ENCODE results near the gene MRPL20. TPM values are rescaled to one million over a fixed set of nuclear protein-coding genes. Genes with fewer than 3 reads are reported as not detected.
"Not testable (repeated sequence)": the region's sequence is repeated elsewhere in the genome, so short reads cannot be mapped to it uniquely, and the experiment has no call there.

MRPL20 gene
- total RNA-seq, 1 experiment from 2014 or later = 110 TPM

GRCh38 chr1:1385931-1386330 lies 21.2 kb downstream of the MRPL20 start:
- Histone ChIP-seq H3K27me3 (replicated peaks; ENCODE audit: control insufficient read depth, insufficient read depth, low read length) (no peaks in the 10 kb centered on the region), H3K4me1 (no peaks in the 10 kb centered on the region), H3K4me3 (ENCODE audit: low read depth, low read length) (no peak overlapping the region), H3K36me3 (ENCODE audit: control insufficient read depth, insufficient read depth, low read length) (peaks cover 2% of the 10 kb centered on the region), H3K9me3 (no peaks in the 10 kb centered on the region)
- Mint-ChIP-seq H3K9me3 (ENCODE audit: unreplicated experiment) (peaks cover 8% of the 10 kb centered on the region), H3K4me1 (ENCODE audit: low read depth, unreplicated experiment) (no peaks in the 10 kb centered on the region), H3K27me3 (ENCODE audit: insufficient read depth, unreplicated experiment) (no peaks in the 10 kb centered on the region), H3K36me3 (ENCODE audit: insufficient read depth, unreplicated experiment) (peaks cover 66% of the 10 kb centered on the region), H3K4me3 (ENCODE audit: unreplicated experiment) (no peak overlapping the region), H3K27ac (ENCODE audit: unreplicated experiment) (no peak overlapping the region)
- ChIA-PET CTCF (no interaction called here), POLR2A (no interaction called here)
- no TSS peak for BruUV-seq (replicated peaks)
- intact Hi-C loops (cut with micrococcal nuclease; ENCODE audit: unreplicated experiment) = no loop called here
- no peak for DNase-seq
- TF ChIP-seq, protein P1, sequence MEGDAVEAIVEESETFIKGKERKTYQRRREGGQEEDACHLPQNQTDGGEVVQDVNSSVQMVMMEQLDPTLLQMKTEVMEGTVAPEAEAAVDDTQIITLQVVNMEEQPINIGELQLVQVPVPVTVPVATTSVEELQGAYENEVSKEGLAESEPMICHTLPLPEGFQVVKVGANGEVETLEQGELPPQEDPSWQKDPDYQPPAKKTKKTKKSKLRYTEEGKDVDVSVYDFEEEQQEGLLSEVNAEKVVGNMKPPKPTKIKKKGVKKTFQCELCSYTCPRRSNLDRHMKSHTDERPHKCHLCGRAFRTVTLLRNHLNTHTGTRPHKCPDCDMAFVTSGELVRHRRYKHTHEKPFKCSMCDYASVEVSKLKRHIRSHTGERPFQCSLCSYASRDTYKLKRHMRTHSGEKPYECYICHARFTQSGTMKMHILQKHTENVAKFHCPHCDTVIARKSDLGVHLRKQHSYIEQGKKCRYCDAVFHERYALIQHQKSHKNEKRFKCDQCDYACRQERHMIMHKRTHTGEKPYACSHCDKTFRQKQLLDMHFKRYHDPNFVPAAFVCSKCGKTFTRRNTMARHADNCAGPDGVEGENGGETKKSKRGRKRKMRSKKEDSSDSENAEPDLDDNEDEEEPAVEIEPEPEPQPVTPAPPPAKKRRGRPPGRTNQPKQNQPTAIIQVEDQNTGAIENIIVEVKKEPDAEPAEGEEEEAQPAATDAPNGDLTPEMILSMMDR (IDR thresholded peaks at IDR 0.05; ENCODE audit: insufficient read depth in 1 of 2, low read depth in 1 of 2, low read length in 1 of 2, severe bottlenecking in 1 of 2, unreplicated experiment in 1 of 2) = no peak

- intact Hi-C loops (cut with micrococcal nuclease; ENCODE audit: unreplicated experiment); H3K4me1 ChIP-seq; CTCF ChIA-PET; H3K9me3 Mint-ChIP-seq (ENCODE audit: unreplicated experiment); POLR2A ChIA-PET; H3K4me3 ChIP-seq (ENCODE audit: low read depth, low read length); H3K27me3 Mint-ChIP-seq (ENCODE audit: insufficient read depth, unreplicated experiment); BruUV-seq (replicated peaks); H3K9me3 ChIP-seq; H3K4me1 Mint-ChIP-seq (ENCODE audit: low read depth, unreplicated experiment); H3K4me3 Mint-ChIP-seq (ENCODE audit: unreplicated experiment); DNase-seq; H3K27me3 ChIP-seq (replicated peaks; ENCODE audit: control insufficient read depth, insufficient read depth, low read length); H3K36me3 ChIP-seq (ENCODE audit: control insufficient read depth, insufficient read depth, low read length); H3K27ac Mint-ChIP-seq (ENCODE audit: unreplicated experiment): not testable (repeated sequence)
- peaks cover 60% of the 10 kb centered on the region for H3K36me3 Mint-ChIP-seq (ENCODE audit: insufficient read depth, unreplicated experiment)
These were observed 21.8 kb downstream of the MRPL20 start for GRCh38 chr1:1385339-1385738.

GRCh38 chr1:1381294-1381693 lies 25.8 kb downstream of the MRPL20 start:
- TF ChIP-seq, protein P1 (IDR thresholded peaks at IDR 0.05; ENCODE audit: insufficient read depth in 1 of 2, low read depth in 1 of 2, low read length in 1 of 2, severe bottlenecking in 1 of 2, unreplicated experiment in 1 of 2) = no peak
- Histone ChIP-seq H3K4me3 (ENCODE audit: low read depth, low read length) (no peak overlapping the region), H3K4me1 (no peaks in the 10 kb centered on the region), H3K9me3 (no peaks in the 10 kb centered on the region), H3K27me3 (replicated peaks; ENCODE audit: control insufficient read depth, insufficient read depth, low read length) (no peaks in the 10 kb centered on the region), H3K36me3 (ENCODE audit: control insufficient read depth, insufficient read depth, low read length) (peaks cover 2% of the 10 kb centered on the region; the same call in 1 of the 2 replicates)
- Mint-ChIP-seq H3K36me3 (ENCODE audit: insufficient read depth, unreplicated experiment) (peaks cover 19% of the 10 kb centered on the region), H3K27me3 (ENCODE audit: insufficient read depth, unreplicated experiment) (no peaks in the 10 kb centered on the region), H3K27ac (ENCODE audit: unreplicated experiment) (no peak overlapping the region), H3K4me3 (ENCODE audit: unreplicated experiment) (no peak overlapping the region), H3K9me3 (ENCODE audit: unreplicated experiment) (peaks cover 8% of the 10 kb centered on the region), H3K4me1 (ENCODE audit: low read depth, unreplicated experiment) (no peaks in the 10 kb centered on the region)
- CTCF ChIA-PET = no interaction called here
- intact Hi-C loops (cut with micrococcal nuclease; ENCODE audit: unreplicated experiment) = no loop called here
- no TSS peak for BruUV-seq (replicated peaks)
- POLR2A ChIA-PET = no interaction called here
- no peak for DNase-seq

- CTCF ChIA-PET = no interaction called here
- POLR2A ChIA-PET = no interaction called here
- no peak overlapping the region for H3K4me3 ChIP-seq (ENCODE audit: low read depth, low read length)
- H3K9me3 ChIP-seq = no peaks in the 10 kb centered on the region
- H3K27ac Mint-ChIP-seq (ENCODE audit: unreplicated experiment) = no peak overlapping the region
- no peaks in the 10 kb centered on the region for H3K27me3 ChIP-seq (replicated peaks; ENCODE audit: control insufficient read depth, insufficient read depth, low read length)
- no peaks in the 10 kb centered on the region for H3K4me1 Mint-ChIP-seq (ENCODE audit: low read depth, unreplicated experiment)
- H3K27me3 Mint-ChIP-seq (ENCODE audit: insufficient read depth, unreplicated experiment) = no peaks in the 10 kb centered on the region
- intact Hi-C loops (cut with micrococcal nuclease; ENCODE audit: unreplicated experiment) = no loop called here
- no peak overlapping the region for H3K4me3 Mint-ChIP-seq (ENCODE audit: unreplicated experiment)
- DNase-seq = no peak
- H3K36me3 Mint-ChIP-seq (ENCODE audit: insufficient read depth, unreplicated experiment) = peaks cover 15% of the 10 kb centered on the region
- TF ChIP-seq, protein P1 (IDR thresholded peaks at IDR 0.05; ENCODE audit: insufficient read depth in 1 of 2, low read depth in 1 of 2, low read length in 1 of 2, severe bottlenecking in 1 of 2, unreplicated experiment in 1 of 2) = no peak
- H3K9me3 Mint-ChIP-seq (ENCODE audit: unreplicated experiment) = peaks cover 8% of the 10 kb centered on the region
- H3K4me1 ChIP-seq = no peaks in the 10 kb centered on the region
- no TSS peak for BruUV-seq (replicated peaks)
- peaks cover 2% of the 10 kb centered on the region; the same call in 1 of the 2 replicates for H3K36me3 ChIP-seq (ENCODE audit: control insufficient read depth, insufficient read depth, low read length)
These were observed 26.2 kb downstream of the MRPL20 start for GRCh38 chr1:1380860-1381259.
